Testis (tissue), 2 donors: Measurements from ENCODE around the gene RBM43.

Source experiments
- CTCF ChIP-seq, 3 experiments: fragments of 450-650 bp in 2 of 3; fragments of 200-600 bp in 1 of 3; sonication (generic) in 1 of 3; IDR thresholded peaks; one replicate each; pipeline ENCODE4 v1.5.1; 2016 to 2019; ENCODE audit warnings: antibody characterized with exemption in 3 of 3, mild to moderate bottlenecking in 2 of 3, moderate library complexity in 1 of 3
- POLR2A ChIP-seq: fragments of 450-650 bp; IDR thresholded peaks from one replicate; pipeline ENCODE4 v1.6.1; 2017; ENCODE audit warnings: antibody characterized with exemption, mild to moderate bottlenecking, moderate library complexity

- no peak for TF ChIP-seq CTCF (IDR thresholded peaks at IDR 0.05)
- no peak for TF ChIP-seq POLR2A
Observed at GRCh38 chr2:151198645-151199044, 63.0 kb downstream of the RBM43 start.
